GM12874 (cell line): ENCODE measurements around the gene CALHM5.

ENCODE experiments used
- TF ChIP-seq, protein P1 (sequence below): IDR thresholded peaks from 2 replicates; pipeline ENCODE4 v1.5.1; 2011; ENCODE audit warnings: low read depth, mild to moderate bottlenecking, control low read depth, low read length, moderate library complexity; ENCODE audit not compliant: insufficient read depth

The CALHM5 gene, protein sequence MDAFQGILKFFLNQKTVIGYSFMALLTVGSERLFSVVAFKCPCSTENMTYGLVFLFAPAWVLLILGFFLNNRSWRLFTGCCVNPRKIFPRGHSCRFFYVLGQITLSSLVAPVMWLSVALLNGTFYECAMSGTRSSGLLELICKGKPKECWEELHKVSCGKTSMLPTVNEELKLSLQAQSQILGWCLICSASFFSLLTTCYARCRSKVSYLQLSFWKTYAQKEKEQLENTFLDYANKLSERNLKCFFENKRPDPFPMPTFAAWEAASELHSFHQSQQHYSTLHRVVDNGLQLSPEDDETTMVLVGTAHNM

GRCh38 chr6:116511424-116512110 lies at the start of gene CALHM5:
CALHM5 (plus strand) TSS chr6:116511639; CDS start chr6:116511697, 58 bp downstream.
- TF ChIP-seq, protein P1, sequence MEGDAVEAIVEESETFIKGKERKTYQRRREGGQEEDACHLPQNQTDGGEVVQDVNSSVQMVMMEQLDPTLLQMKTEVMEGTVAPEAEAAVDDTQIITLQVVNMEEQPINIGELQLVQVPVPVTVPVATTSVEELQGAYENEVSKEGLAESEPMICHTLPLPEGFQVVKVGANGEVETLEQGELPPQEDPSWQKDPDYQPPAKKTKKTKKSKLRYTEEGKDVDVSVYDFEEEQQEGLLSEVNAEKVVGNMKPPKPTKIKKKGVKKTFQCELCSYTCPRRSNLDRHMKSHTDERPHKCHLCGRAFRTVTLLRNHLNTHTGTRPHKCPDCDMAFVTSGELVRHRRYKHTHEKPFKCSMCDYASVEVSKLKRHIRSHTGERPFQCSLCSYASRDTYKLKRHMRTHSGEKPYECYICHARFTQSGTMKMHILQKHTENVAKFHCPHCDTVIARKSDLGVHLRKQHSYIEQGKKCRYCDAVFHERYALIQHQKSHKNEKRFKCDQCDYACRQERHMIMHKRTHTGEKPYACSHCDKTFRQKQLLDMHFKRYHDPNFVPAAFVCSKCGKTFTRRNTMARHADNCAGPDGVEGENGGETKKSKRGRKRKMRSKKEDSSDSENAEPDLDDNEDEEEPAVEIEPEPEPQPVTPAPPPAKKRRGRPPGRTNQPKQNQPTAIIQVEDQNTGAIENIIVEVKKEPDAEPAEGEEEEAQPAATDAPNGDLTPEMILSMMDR: 0 out of 2 replicates have a peak, but pooled peaks have one; percentile 16

DNA sequence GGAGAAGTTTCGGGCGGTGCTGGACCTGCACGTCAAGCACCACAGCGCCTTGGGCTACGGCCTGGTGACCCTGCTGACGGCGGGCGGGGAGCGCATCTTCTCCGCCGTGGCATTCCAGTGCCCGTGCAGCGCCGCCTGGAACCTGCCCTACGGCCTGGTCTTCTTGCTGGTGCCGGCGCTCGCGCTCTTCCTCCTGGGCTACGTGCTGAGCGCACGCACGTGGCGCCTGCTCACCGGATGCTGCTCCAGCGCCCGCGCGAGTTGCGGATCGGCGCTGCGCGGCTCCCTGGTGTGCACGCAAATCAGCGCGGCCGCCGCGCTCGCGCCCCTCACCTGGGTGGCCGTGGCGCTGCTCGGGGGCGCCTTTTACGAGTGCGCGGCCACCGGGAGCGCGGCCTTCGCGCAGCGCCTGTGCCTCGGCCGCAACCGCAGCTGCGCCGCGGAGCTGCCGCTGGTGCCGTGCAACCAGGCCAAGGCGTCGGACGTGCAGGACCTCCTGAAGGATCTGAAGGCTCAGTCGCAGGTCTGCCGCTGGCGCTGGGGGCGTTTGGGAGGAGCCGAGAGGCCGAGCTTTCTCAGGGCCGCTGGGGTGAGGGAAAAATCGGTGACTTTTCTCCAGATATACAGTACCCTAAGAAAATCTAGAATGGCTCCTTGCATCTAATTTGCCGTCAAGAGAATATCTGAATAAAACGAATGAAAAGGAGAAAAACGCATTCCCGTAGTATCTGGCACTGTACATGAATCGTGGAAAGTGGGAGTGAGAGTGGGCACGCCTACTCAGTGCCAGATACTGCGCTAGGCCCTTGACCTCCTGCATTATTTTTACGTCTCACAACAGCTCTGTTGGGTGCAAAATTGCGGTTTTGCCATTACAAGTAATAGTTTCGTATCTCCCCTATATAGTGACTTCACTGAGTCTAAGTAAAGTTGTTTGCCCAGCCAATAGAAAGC lies 49.2 kb upstream of the CALHM5 start:
- TF ChIP-seq, protein P1: no peak

- TF ChIP-seq, protein P1: no peak
These were observed 48.1 kb upstream of the CALHM5 start for GRCh38 chr6:116463301-116463700.

DNA sequence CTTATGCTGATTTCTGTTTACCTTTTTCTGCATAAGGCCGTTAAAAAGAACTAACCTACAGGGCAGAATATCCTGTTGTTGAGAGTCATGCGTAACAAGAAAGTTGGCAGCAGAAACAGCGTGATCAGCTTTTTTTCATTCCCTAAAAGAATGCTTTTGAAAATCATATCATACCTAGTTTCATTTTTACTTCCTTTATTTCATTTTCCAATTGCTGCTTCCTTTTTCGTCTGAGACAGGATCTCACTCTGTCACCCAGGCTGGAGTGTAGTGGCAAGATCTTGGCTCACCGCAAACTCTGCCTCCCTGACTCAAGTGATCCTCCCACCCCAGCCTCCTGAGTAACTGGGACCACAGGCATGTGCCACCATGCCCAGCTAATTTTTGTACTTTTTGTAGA lies 46.2 kb upstream of the CALHM5 start:
- TF ChIP-seq, protein P1: no peak

DNA sequence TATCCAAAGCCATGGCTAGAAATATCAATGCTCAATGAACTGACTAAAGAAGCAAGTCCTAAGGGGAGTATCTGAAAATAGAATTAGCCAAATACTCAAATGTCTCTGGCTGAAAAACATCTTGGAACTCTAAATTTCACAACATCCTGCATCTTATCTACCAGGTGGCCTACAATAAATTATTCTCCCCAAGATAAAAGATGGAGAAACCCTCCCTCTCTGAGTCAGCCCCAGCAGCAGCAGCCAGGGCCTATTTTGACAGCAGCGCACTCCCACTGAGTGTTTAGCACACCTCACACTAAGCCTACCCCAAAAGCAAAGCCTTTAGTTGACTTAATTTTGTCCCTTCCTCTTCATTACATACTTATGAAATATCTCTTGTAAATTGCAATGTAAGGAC lies 44.3 kb upstream of the CALHM5 start:
- TF ChIP-seq, protein P1: no peak

DNA sequence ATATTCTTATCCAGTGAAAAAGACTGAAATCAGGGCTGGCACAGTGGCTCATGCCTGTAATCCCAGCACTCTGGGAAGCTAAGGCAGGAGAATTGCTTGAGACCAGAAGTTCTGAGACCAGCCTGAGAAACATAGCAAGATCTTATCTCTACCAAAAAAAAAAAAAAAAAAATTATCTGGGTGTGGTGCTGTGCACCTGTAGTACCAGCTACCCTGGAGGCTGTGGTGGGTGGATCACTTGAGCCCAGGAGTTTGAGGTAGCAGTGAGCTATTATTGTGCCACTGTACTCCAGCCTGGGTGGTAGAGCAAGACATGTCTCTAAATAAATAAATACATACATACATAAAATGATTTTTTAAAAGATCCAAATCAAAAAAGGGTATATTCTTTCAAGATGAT lies 43.9 kb upstream of the CALHM5 start:
- TF ChIP-seq, protein P1: no peak

- TF ChIP-seq, protein P1: no peak
These were observed 43.1 kb upstream of the CALHM5 start for GRCh38 chr6:116468293-116468692.
